ENCODE data around the gene C5.
A peak's percentile ranks its signal among the peaks of the same experiment; 100 is the strongest.
"Not testable (repeated sequence)": the region's sequence is repeated elsewhere in the genome, so short reads cannot be mapped to it uniquely, and the experiment has no call there.

The C5 gene

GRCh38 chr9:120974181-120974580 lies 75.9 kb downstream of the C5 start:
- FAIRE-seq (no peak), DNase-seq (ENCODE audit: insufficient read length, low spot score) (no peak)
- TF ChIP-seq POLR2AphosphoS5 (IDR thresholded peaks at IDR 0.05; ENCODE audit: low read depth, low read length) (no peak), PAX5 (IDR thresholded peaks at IDR 0.05; ENCODE audit: insufficient read depth, low read length, severe bottlenecking) (no peak), TAF1 (IDR thresholded peaks at IDR 0.05; ENCODE audit: low read depth, low read length) (no peak), POU2F2 (IDR thresholded peaks at IDR 0.05; ENCODE audit: low read depth, low read length) (no peak), SPI1 (IDR thresholded peaks at IDR 0.05; ENCODE audit: low read depth, low read length) (no peak), POLR2A (IDR thresholded peaks at IDR 0.05; ENCODE audit: low read depth, low read length) (no peak)

DNA sequence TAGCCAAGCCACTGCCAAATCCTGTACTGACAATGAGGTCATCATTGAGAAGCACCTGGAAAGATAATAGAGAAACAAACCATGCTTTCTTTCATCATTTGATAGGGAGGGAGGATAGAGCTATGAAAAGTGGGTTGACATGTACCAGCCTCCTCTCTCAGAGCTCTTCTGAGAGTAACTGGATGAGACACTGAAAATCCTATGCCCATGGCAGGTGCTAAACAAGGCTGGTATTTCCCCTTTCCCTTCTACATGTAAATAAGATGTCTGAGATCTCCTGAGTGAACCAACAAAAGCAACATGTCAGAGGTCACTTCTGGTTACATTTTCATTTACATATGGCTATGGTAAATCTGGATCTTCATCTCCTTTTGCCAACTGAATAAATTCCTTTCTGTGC lies 78.1 kb downstream of the C5 start:
- TF ChIP-seq PAX5 (IDR thresholded peaks at IDR 0.05; ENCODE audit: insufficient read depth, low read length, severe bottlenecking) (no peak), POU2F2 (IDR thresholded peaks at IDR 0.05; ENCODE audit: low read depth, low read length) (no peak), POLR2AphosphoS5 (IDR thresholded peaks at IDR 0.05; ENCODE audit: low read depth, low read length) (no peak), TAF1 (IDR thresholded peaks at IDR 0.05; ENCODE audit: low read depth, low read length) (no peak), POLR2A (IDR thresholded peaks at IDR 0.05; ENCODE audit: low read depth, low read length) (no peak), SPI1 (IDR thresholded peaks at IDR 0.05; ENCODE audit: low read depth, low read length) (no peak)
- DNase-seq (ENCODE audit: insufficient read length, low spot score) (no peak), FAIRE-seq (peak; percentile 40)

- FAIRE-seq; DNase-seq (ENCODE audit: insufficient read length, low spot score): not testable (repeated sequence)
These were observed 78.6 kb downstream of the C5 start for GRCh38 chr9:120971471-120971870.

DNA sequence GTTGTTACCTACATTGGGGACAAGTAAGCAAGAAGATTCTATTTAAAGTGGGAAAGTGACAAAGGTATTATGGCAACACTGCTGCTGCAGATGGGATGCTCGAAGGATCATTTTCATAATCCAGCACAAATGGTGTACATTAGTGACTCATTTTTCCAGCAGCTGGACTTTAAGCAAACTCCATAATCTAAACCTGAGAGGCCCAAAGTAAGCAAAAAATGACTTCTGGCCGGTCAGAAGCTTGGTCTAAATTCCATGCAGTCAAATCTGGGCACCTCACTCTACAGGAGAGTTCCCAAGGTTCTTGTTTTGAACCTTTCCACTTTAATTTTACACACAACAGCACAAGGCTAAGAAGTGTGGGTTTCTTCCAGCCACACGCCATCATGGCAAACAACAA lies 79.8 kb downstream of the C5 start:
- TF ChIP-seq PAX5 (IDR thresholded peaks at IDR 0.05; ENCODE audit: insufficient read depth, low read length, severe bottlenecking) = no peak
- no peak for TF ChIP-seq POLR2AphosphoS5 (IDR thresholded peaks at IDR 0.05; ENCODE audit: low read depth, low read length)
- no peak for TF ChIP-seq TAF1 (IDR thresholded peaks at IDR 0.05; ENCODE audit: low read depth, low read length)
- TF ChIP-seq SPI1 (IDR thresholded peaks at IDR 0.05; ENCODE audit: low read depth, low read length) = no peak
- TF ChIP-seq POLR2A (IDR thresholded peaks at IDR 0.05; ENCODE audit: low read depth, low read length) = no peak
- TF ChIP-seq POU2F2 (IDR thresholded peaks at IDR 0.05; ENCODE audit: low read depth, low read length) = no peak
- no peak for FAIRE-seq
- no peak for DNase-seq (ENCODE audit: insufficient read length, low spot score)

- FAIRE-seq (no peak), DNase-seq (ENCODE audit: insufficient read length, low spot score) (no peak)
- TF ChIP-seq POLR2AphosphoS5 (IDR thresholded peaks at IDR 0.05; ENCODE audit: low read depth, low read length) (no peak), SPI1 (IDR thresholded peaks at IDR 0.05; ENCODE audit: low read depth, low read length) (no peak)
These were observed 84.1 kb downstream of the C5 start for GRCh38 chr9:120966013-120966369.

DNA sequence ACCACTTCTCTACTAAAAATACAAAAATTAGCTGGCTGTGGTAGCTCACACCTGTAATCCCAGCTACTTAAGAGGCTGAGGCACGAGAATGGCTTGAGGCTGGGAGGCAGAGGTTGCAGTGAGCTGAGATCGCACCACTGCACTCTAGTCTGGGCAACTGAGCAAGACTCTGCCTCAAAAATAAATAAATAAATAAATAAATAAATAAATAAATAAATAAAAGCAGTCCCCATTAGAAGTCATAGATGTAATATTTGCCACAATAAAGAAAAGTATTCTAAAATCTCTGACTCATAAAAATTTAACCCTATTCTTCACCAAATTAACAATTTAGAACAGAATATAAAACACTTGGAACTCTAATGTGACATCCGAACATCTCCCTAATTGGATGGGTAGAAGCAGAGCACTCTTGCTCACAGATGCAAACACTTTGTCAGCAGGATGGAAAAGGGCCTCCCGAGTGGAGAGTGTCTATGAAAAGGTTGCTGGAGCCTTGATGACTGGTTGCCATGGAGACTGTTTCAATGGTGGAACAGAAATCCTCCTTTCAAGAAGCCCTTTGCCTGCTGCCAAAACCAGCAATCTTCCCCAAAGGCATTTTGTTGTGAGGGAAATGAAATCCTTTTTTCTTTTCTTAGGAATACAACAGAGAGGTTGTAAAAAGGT lies 84.6 kb downstream of the C5 start:
- no peak for DNase-seq (ENCODE audit: insufficient read length, low spot score)
- TF ChIP-seq PAX5 (IDR thresholded peaks at IDR 0.05; ENCODE audit: insufficient read depth, low read length, severe bottlenecking) (no peak), TAF1 (IDR thresholded peaks at IDR 0.05; ENCODE audit: low read depth, low read length) (no peak), SPI1 (IDR thresholded peaks at IDR 0.05; ENCODE audit: low read depth, low read length) (no peak), POLR2AphosphoS5 (IDR thresholded peaks at IDR 0.05; ENCODE audit: low read depth, low read length) (no peak), POLR2A (IDR thresholded peaks at IDR 0.05; ENCODE audit: low read depth, low read length) (no peak)
- no peak for FAIRE-seq

DNA sequence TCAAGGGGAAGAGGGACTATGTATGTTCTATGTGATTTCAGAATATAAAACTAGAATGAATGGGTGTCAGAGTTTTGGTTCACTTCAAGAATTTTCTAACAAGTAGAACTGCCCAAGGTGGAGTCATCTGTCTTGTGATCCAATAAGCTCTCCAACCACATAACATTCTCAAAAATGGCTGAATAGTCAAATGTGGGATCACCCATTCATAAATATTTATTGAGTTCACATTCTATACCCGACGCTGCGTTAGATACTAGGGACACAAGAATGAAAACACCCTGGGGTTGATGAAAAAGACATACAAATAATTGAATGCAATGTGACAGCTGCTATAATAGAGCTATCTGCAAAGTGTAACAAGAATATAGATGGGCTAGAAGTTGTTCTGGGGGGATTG lies 88.1 kb downstream of the C5 start:
- FAIRE-seq = no peak
- DNase-seq (ENCODE audit: insufficient read length, low spot score) = no peak
- TF ChIP-seq SPI1 (IDR thresholded peaks at IDR 0.05; ENCODE audit: low read depth, low read length) (no peak), TAF1 (IDR thresholded peaks at IDR 0.05; ENCODE audit: low read depth, low read length) (no peak), POLR2A (IDR thresholded peaks at IDR 0.05; ENCODE audit: low read depth, low read length) (no peak), PAX5 (IDR thresholded peaks at IDR 0.05; ENCODE audit: insufficient read depth, low read length, severe bottlenecking) (no peak), POU2F2 (IDR thresholded peaks at IDR 0.05; ENCODE audit: low read depth, low read length) (no peak), POLR2AphosphoS5 (IDR thresholded peaks at IDR 0.05; ENCODE audit: low read depth, low read length) (no peak)

GRCh38 chr9:120960001-120960400 lies 90.1 kb downstream of the C5 start:
- no peak for FAIRE-seq
- TF ChIP-seq POLR2AphosphoS5 (IDR thresholded peaks at IDR 0.05; ENCODE audit: low read depth, low read length) = no peak
- TF ChIP-seq PAX5 (IDR thresholded peaks at IDR 0.05; ENCODE audit: insufficient read depth, low read length, severe bottlenecking) = no peak
- TF ChIP-seq POLR2A (IDR thresholded peaks at IDR 0.05; ENCODE audit: low read depth, low read length) = no peak
- no peak for TF ChIP-seq SPI1 (IDR thresholded peaks at IDR 0.05; ENCODE audit: low read depth, low read length)
- no peak for TF ChIP-seq TAF1 (IDR thresholded peaks at IDR 0.05; ENCODE audit: low read depth, low read length)
- no peak for TF ChIP-seq POU2F2 (IDR thresholded peaks at IDR 0.05; ENCODE audit: low read depth, low read length)
- DNase-seq (ENCODE audit: insufficient read length, low spot score) = no peak

DNA sequence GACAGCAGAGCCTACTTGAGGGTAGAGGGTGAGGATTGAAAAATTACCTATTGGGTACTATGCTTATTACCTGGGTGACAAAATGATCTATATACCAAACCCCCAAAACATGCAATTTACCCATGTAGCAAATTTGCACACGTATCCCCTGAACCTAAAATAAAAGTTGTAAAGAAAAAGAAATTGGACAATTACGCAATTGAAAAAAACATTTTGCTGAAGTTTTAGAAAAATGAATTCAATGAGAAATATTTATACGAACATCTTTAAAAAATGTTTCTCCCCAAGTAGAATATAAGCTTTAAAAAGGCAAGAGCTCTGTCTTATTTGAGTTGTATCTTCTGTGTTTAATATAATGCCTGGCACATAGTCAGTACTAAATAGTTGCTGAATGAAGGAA lies 93.2 kb downstream of the C5 start:
- DNase-seq (ENCODE audit: insufficient read length, low spot score) (no peak), FAIRE-seq (no peak)
- TF ChIP-seq POU2F2 (IDR thresholded peaks at IDR 0.05; ENCODE audit: low read depth, low read length) (no peak), POLR2A (IDR thresholded peaks at IDR 0.05; ENCODE audit: low read depth, low read length) (no peak), PAX5 (IDR thresholded peaks at IDR 0.05; ENCODE audit: insufficient read depth, low read length, severe bottlenecking) (no peak), TAF1 (IDR thresholded peaks at IDR 0.05; ENCODE audit: low read depth, low read length) (no peak), POLR2AphosphoS5 (IDR thresholded peaks at IDR 0.05; ENCODE audit: low read depth, low read length) (no peak), SPI1 (IDR thresholded peaks at IDR 0.05; ENCODE audit: low read depth, low read length) (no peak)

DNA sequence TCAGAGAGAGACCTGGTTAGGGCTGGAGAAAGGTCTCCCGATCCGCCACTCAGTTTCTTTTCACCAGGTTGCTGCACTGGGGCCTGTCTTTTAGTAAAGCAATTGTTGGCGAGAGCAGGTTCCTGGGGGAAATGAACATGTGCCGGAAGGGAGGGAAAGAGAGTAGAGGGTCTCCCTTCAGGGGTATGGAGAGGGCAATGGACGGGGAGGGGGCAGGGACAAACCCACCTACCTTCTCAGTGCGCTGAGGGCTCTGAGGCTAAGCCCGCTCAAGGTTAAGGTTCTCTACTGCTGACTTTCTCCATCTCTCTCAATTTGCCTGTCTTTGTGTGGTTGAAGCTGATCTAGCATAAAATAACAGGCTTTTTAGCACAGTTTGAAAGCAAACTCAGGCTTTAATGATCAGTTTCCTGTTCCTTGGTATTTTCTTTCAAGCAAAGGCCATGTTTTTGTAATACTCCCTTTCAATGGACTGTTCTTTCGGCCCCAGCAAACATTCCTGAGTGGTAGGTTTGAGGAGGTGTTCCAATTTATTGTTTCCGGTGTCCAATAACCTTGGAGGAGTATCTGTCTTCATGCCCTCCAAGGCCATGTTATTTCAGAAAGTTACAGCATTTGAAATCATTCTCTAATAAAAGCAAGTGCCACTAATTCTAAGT lies 98.0 kb downstream of the C5 start:
- FAIRE-seq = no peak
- TF ChIP-seq PAX5 (IDR thresholded peaks at IDR 0.05; ENCODE audit: insufficient read depth, low read length, severe bottlenecking) = no peak
- no peak for TF ChIP-seq TAF1 (IDR thresholded peaks at IDR 0.05; ENCODE audit: low read depth, low read length)
- TF ChIP-seq POLR2A (IDR thresholded peaks at IDR 0.05; ENCODE audit: low read depth, low read length) = no peak
- TF ChIP-seq POLR2AphosphoS5 (IDR thresholded peaks at IDR 0.05; ENCODE audit: low read depth, low read length) = no peak
- no peak for TF ChIP-seq SPI1 (IDR thresholded peaks at IDR 0.05; ENCODE audit: low read depth, low read length)
- no peak for TF ChIP-seq POU2F2 (IDR thresholded peaks at IDR 0.05; ENCODE audit: low read depth, low read length)
- DNase-seq (ENCODE audit: insufficient read length, low spot score) = no peak
